ENCODE data around the gene AKIRIN2. TPM values are rescaled to one million over a fixed set of nuclear protein-coding genes. Genes with fewer than 3 reads are reported as not detected.
"Not testable (repeated sequence)": the region's sequence is repeated elsewhere in the genome, so short reads cannot be mapped to it uniquely, and the experiment has no call there.

AKIRIN2 gene
- polyA plus RNA-seq, 3 donors from 2014 or later: 35.6 to 53.8 (median 42.0) TPM

- H3K9me3 Mint-ChIP-seq; H3K27me3 Mint-ChIP-seq (ENCODE audit: low read depth in 3 of 3); H3K4me1 Mint-ChIP-seq; DNase-seq; H3K4me3 Mint-ChIP-seq; H3K36me3 Mint-ChIP-seq; H3K27ac Mint-ChIP-seq: not testable (repeated sequence)
Observed at GRCh38 chr6:87708581-87709427, 6.8 kb upstream of the AKIRIN2 start.

- Mint-ChIP-seq H3K27me3 (ENCODE audit: low read depth in 3 of 3) (peaks cover 5 to 14% (median 8%) of the 10 kb centered on the region in 3 donors), H3K9me3 (no peaks in the 10 kb centered on the region), H3K4me3 (no peak overlapping the region), H3K36me3 (no peaks in the 10 kb centered on the region), H3K27ac (no peak overlapping the region), H3K4me1 (peaks cover 8 to 12% of the 10 kb centered on the region in 2 donors)
- no peak for DNase-seq
Observed at GRCh38 chr6:87706187-87706966, 4.3 kb upstream of the AKIRIN2 start.

- Mint-ChIP-seq H3K4me3 (no peak overlapping the region), H3K36me3 (no peaks in the 10 kb centered on the region), H3K27ac (no peak overlapping the region), H3K4me1 (peaks cover 18 to 21% of the 10 kb centered on the region in 2 donors), H3K27me3 (ENCODE audit: low read depth in 3 of 3) (peaks cover 8 to 23% (median 10%) of the 10 kb centered on the region in 3 donors), H3K9me3 (no peaks in the 10 kb centered on the region)
- DNase-seq: no peak
Observed at GRCh38 chr6:87705070-87705691, 3.1 kb upstream of the AKIRIN2 start.

- H3K4me3 Mint-ChIP-seq: peak overlapping the region; percentile 91 to 100 (median 98)
Observed at GRCh38 chr6:87703039-87703438, 1.0 kb upstream of the AKIRIN2 start.

GRCh38 chr6:87702589-87702945, 534 bp upstream of the AKIRIN2 start:
- Mint-ChIP-seq H3K4me1 (peaks cover 44 to 47% of the 10 kb centered on the region in 2 donors), H3K27ac (peak overlapping the region; percentile 94 to 100 (median 95)), H3K4me3 (peak overlapping the region; percentile 91 to 100 (median 98)), H3K27me3 (ENCODE audit: low read depth in 3 of 3) (peaks cover 8 to 19% (median 10%) of the 10 kb centered on the region in 3 donors), H3K9me3 (no peaks in the 10 kb centered on the region), H3K36me3 (no peaks in the 10 kb centered on the region)
- no peak for DNase-seq

More at GRCh38 chr6:87703039-87703438, 1.0 kb upstream of the AKIRIN2 start:
- DNase-seq, H3K9me3 Mint-ChIP-seq, H3K36me3 Mint-ChIP-seq: not testable (repeated sequence)
- peaks cover 8 to 19% (median 10%) of the 10 kb centered on the region in 3 donors for H3K27me3 Mint-ChIP-seq (ENCODE audit: low read depth in 3 of 3)
- peak overlapping the region; percentile 94 to 100 (median 95) for H3K27ac Mint-ChIP-seq
- H3K4me1 Mint-ChIP-seq: peaks cover 39 to 42% of the 10 kb centered on the region in 2 donors

GRCh38 chr6:87701344-87701675, 723 bp downstream of the AKIRIN2 start:
- H3K4me3 Mint-ChIP-seq: peak overlapping the region; percentile 91 to 100 (median 98)
- H3K4me1 Mint-ChIP-seq: peaks cover 52 to 53% of the 10 kb centered on the region in 2 donors
- DNase-seq: no peak
- peaks cover 8 to 19% (median 10%) of the 10 kb centered on the region in 3 donors for H3K27me3 Mint-ChIP-seq (ENCODE audit: low read depth in 3 of 3)
- H3K27ac Mint-ChIP-seq: peak overlapping the region; percentile 94 to 100 (median 95)
- H3K36me3 Mint-ChIP-seq: no peaks in the 10 kb centered on the region
- no peaks in the 10 kb centered on the region for H3K9me3 Mint-ChIP-seq

GRCh38 chr6:87700397-87701343, 1.4 kb downstream of the AKIRIN2 start:
- no peaks in the 10 kb centered on the region for H3K36me3 Mint-ChIP-seq
- DNase-seq: peak; percentile 34 to 50 (median 35)
- no peaks in the 10 kb centered on the region for H3K9me3 Mint-ChIP-seq
- peak overlapping the region; percentile 92 to 96 (median 95) for H3K27ac Mint-ChIP-seq
- H3K27me3 Mint-ChIP-seq (ENCODE audit: low read depth in 3 of 3): peaks cover 8 to 19% (median 10%) of the 10 kb centered on the region in 3 donors
- H3K4me1 Mint-ChIP-seq: peaks cover 57 to 59% of the 10 kb centered on the region in 2 donors
- H3K4me3 Mint-ChIP-seq: peak overlapping the region; percentile 91 to 100 (median 98)

GRCh38 chr6:87699576-87699975, 2.5 kb downstream of the AKIRIN2 start:
- Mint-ChIP-seq H3K27ac (peak overlapping the region; percentile 27 to 95 (median 90)), H3K4me1 (peaks cover 66 to 70% of the 10 kb centered on the region in 2 donors), H3K27me3 (ENCODE audit: low read depth in 3 of 3) (peaks cover 8 to 19% (median 10%) of the 10 kb centered on the region in 3 donors), H3K4me3 (peak overlapping the region; percentile 91 to 100 (median 98)), H3K9me3 (no peaks in the 10 kb centered on the region), H3K36me3 (no peaks in the 10 kb centered on the region)
- DNase-seq: no peak

GRCh38 chr6:87698547-87699006, 3.5 kb downstream of the AKIRIN2 start:
- H3K9me3 Mint-ChIP-seq: no peaks in the 10 kb centered on the region
- H3K27ac Mint-ChIP-seq: peak overlapping the region; percentile 80 to 95 (median 85)
- DNase-seq: peak in 1 of 3 donors; percentile 13
- H3K4me3 Mint-ChIP-seq: peak overlapping the region; percentile 91 to 100 (median 98)
- peaks cover 76 to 80% of the 10 kb centered on the region in 2 donors for H3K4me1 Mint-ChIP-seq
- no peaks in the 10 kb centered on the region for H3K36me3 Mint-ChIP-seq
- H3K27me3 Mint-ChIP-seq (ENCODE audit: low read depth in 3 of 3): peaks cover 8 to 19% (median 10%) of the 10 kb centered on the region in 3 donors

- Mint-ChIP-seq H3K27ac (peak overlapping the region; percentile 57 to 95 (median 85)), H3K27me3 (ENCODE audit: low read depth in 3 of 3) (peaks cover 8 to 19% (median 10%) of the 10 kb centered on the region in 3 donors), H3K4me1 (peaks cover 81 to 84% of the 10 kb centered on the region in 2 donors), H3K36me3 (no peaks in the 10 kb centered on the region), H3K4me3 (peak overlapping the region; percentile 91 to 100 (median 98)), H3K9me3 (no peaks in the 10 kb centered on the region)
- no peak for DNase-seq
Observed at GRCh38 chr6:87697581-87698546, 4.2 kb downstream of the AKIRIN2 start.

GRCh38 chr6:87696817-87697216, 5.2 kb downstream of the AKIRIN2 start:
- not testable (repeated sequence) for DNase-seq, H3K36me3 Mint-ChIP-seq, H3K4me3 Mint-ChIP-seq, H3K9me3 Mint-ChIP-seq, H3K27ac Mint-ChIP-seq
- peaks cover 2 to 12% (median 7%) of the 10 kb centered on the region in 3 donors for H3K27me3 Mint-ChIP-seq (ENCODE audit: low read depth in 3 of 3)
- peaks cover 83 to 86% of the 10 kb centered on the region in 2 donors for H3K4me1 Mint-ChIP-seq

- no peak overlapping the region for H3K4me3 Mint-ChIP-seq
- no peaks in the 10 kb centered on the region for H3K9me3 Mint-ChIP-seq
- peaks cover 0 to 2% (median 0%) of the 10 kb centered on the region in 3 donors for H3K27me3 Mint-ChIP-seq (ENCODE audit: low read depth in 3 of 3)
- no peak overlapping the region for H3K27ac Mint-ChIP-seq
- DNase-seq: no peak
- H3K36me3 Mint-ChIP-seq: peaks cover 0 to under 1% (median 0%) of the 10 kb centered on the region in 3 donors
- peaks cover 72 to 88% of the 10 kb centered on the region in 2 donors for H3K4me1 Mint-ChIP-seq
Observed at GRCh38 chr6:87692086-87692485, 9.9 kb downstream of the AKIRIN2 start.
